ENCODE measurements around the gene PCBD1.

PCBD1 gene

GRCh38 chr10:70838270-70838805, 50.0 kb downstream of the PCBD1 start:
- H2AFZ ChIP-seq (ENCODE audit: low read length), result no peak overlapping the region
- H3K4me1 ChIP-seq (ENCODE audit: low read length), result no peaks in the 10 kb centered on the region
- H3K79me2 ChIP-seq (ENCODE audit: low read length), result no peaks in the 10 kb centered on the region
- H3K36me3 ChIP-seq (replicated peaks; ENCODE audit: insufficient read depth, low read length), result no peaks in the 10 kb centered on the region
- no peak overlapping the region for H3K4me2 ChIP-seq (ENCODE audit: low read depth, low read length)
- no peaks in the 10 kb centered on the region for H4K20me1 ChIP-seq (ENCODE audit: insufficient read depth, low read length)
- TF ChIP-seq EZH2 (optimal IDR thresholded peaks at IDR 0.05; ENCODE audit: low read depth, low read length) (no peak), CTCF (IDR thresholded peaks at IDR 0.05; ENCODE audit: low read length) (no peak), EZH2phosphoT487 (IDR thresholded peaks at IDR 0.05; ENCODE audit: low read length) (no peak)
- DNase-seq, result no peak
- H3K9ac ChIP-seq (ENCODE audit: low read length), result no peak overlapping the region
- H3F3A ChIP-seq (ENCODE audit: insufficient read depth, low read length), result no peaks in the 10 kb centered on the region
- no peak overlapping the region for H3K27ac ChIP-seq (ENCODE audit: low read length)
- H3K9me2 ChIP-seq (replicated peaks; ENCODE audit: insufficient read depth, low read length), result no peaks in the 10 kb centered on the region
- no peaks in the 10 kb centered on the region for H3K9me3 ChIP-seq (replicated peaks; ENCODE audit: insufficient read depth, low read length)
- no peak overlapping the region for H3K4me3 ChIP-seq (ENCODE audit: low read length)
- no peaks in the 10 kb centered on the region for H3K27me3 ChIP-seq (replicated peaks; ENCODE audit: insufficient read depth, low read length)

GRCh38 chr10:70837660-70838059, 50.7 kb downstream of the PCBD1 start:
- Histone ChIP-seq H3K4me2 (ENCODE audit: low read depth, low read length) (no peak overlapping the region), H2AFZ (ENCODE audit: low read length) (no peak overlapping the region), H3K79me2 (ENCODE audit: low read length) (no peaks in the 10 kb centered on the region), H4K20me1 (ENCODE audit: insufficient read depth, low read length) (no peaks in the 10 kb centered on the region), H3K27me3 (replicated peaks; ENCODE audit: insufficient read depth, low read length) (no peaks in the 10 kb centered on the region), H3K9me2 (replicated peaks; ENCODE audit: insufficient read depth, low read length) (no peaks in the 10 kb centered on the region), H3F3A (ENCODE audit: insufficient read depth, low read length) (no peaks in the 10 kb centered on the region), H3K27ac (ENCODE audit: low read length) (no peak overlapping the region), H3K4me1 (ENCODE audit: low read length) (no peaks in the 10 kb centered on the region), H3K9me3 (replicated peaks; ENCODE audit: insufficient read depth, low read length) (no peaks in the 10 kb centered on the region), H3K4me3 (ENCODE audit: low read length) (no peak overlapping the region), H3K9ac (ENCODE audit: low read length) (no peak overlapping the region), H3K36me3 (replicated peaks; ENCODE audit: insufficient read depth, low read length) (no peaks in the 10 kb centered on the region)
- TF ChIP-seq EZH2phosphoT487 (IDR thresholded peaks at IDR 0.05; ENCODE audit: low read length), result no peak
- no peak for TF ChIP-seq EZH2 (optimal IDR thresholded peaks at IDR 0.05; ENCODE audit: low read depth, low read length)
- TF ChIP-seq CTCF (IDR thresholded peaks at IDR 0.05; ENCODE audit: low read length), result no peak
- no peak for DNase-seq

DNA sequence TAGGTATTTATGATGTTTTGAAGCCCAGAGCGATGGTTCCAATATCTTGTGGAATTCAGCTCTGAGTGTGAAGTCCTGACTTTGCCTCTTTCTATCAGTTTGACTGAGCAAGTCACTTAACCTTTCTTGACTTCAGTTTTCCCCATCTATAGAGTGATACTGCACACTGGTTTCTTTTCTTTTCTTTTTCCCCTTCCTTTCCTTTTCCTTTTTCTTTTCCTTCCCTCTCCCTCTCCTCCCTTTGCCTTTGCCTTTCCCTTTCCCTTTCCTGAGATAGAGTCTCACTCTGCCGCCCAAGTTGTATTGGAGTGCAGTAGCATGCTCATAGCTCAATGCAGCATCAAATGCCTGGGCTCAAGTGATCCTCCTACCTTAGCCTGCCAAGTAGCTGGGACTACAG, 52.0 kb downstream of the PCBD1 start:
- Histone ChIP-seq H3K9me3 (replicated peaks; ENCODE audit: insufficient read depth, low read length) (no peaks in the 10 kb centered on the region), H3K79me2 (ENCODE audit: low read length) (no peaks in the 10 kb centered on the region), H3K9me2 (replicated peaks; ENCODE audit: insufficient read depth, low read length) (no peaks in the 10 kb centered on the region), H3F3A (ENCODE audit: insufficient read depth, low read length) (no peaks in the 10 kb centered on the region), H2AFZ (ENCODE audit: low read length) (no peak overlapping the region), H3K27ac (ENCODE audit: low read length) (no peak overlapping the region), H3K4me2 (ENCODE audit: low read depth, low read length) (no peak overlapping the region), H3K9ac (ENCODE audit: low read length) (no peak overlapping the region), H3K36me3 (replicated peaks; ENCODE audit: insufficient read depth, low read length) (no peaks in the 10 kb centered on the region), H3K4me1 (ENCODE audit: low read length) (no peaks in the 10 kb centered on the region), H3K4me3 (ENCODE audit: low read length) (no peak overlapping the region), H4K20me1 (ENCODE audit: insufficient read depth, low read length) (no peaks in the 10 kb centered on the region), H3K27me3 (replicated peaks; ENCODE audit: insufficient read depth, low read length) (no peaks in the 10 kb centered on the region)
- TF ChIP-seq EZH2phosphoT487 (IDR thresholded peaks at IDR 0.05; ENCODE audit: low read length), result no peak
- no peak for TF ChIP-seq CTCF (IDR thresholded peaks at IDR 0.05; ENCODE audit: low read length)
- TF ChIP-seq EZH2 (optimal IDR thresholded peaks at IDR 0.05; ENCODE audit: low read depth, low read length), result no peak
- no peak for DNase-seq

Data from MM.1S (cell line).